ENCODE measurements around the gene PIGC. TPM values are rescaled to one million over a fixed set of nuclear protein-coding genes. Genes with fewer than 3 reads are reported as not detected.

Gene PIGC
- total RNA-seq, 2 donors from 2014 or later = 24.0 to 24.3 TPM

DNA sequence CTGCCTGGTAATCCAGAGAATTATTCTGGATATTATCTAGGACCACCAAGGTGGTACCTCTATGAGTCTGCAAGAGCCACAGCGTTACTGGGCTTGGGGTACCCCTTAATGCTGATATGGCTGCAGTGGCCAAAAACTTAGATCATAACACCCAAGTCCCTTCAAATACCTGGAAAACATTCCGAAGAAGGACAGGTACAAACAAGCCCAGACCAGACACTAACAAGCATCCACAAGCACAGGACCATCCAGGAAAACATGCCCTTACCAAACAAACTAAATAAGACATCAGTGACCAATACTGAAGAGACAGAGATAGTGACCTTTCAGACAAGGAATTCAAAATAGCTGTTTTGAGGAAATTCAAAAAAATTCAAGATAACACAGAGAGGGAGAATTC, 20.5 kb downstream of the PIGC start:
- Mint-ChIP-seq H3K27me3 (ENCODE audit: insufficient read depth) (no peaks in the 10 kb centered on the region), H3K4me3 (no peak overlapping the region), H3K27ac (no peak overlapping the region), H3K36me3 (ENCODE audit: low read depth) (no peaks in the 10 kb centered on the region), H3K9me3 (no peaks in the 10 kb centered on the region), H3K4me1 (peaks cover 9% of the 10 kb centered on the region)
- Histone ChIP-seq H3K9ac (ENCODE audit: extremely low read depth, low read length, poor library complexity, severe bottlenecking) (no peak overlapping the region), H3K4me1 (ENCODE audit: control insufficient read depth, insufficient read depth, low read length) (no peaks in the 10 kb centered on the region), H3K27me3 (ENCODE audit: control insufficient read depth, insufficient read depth, low read length, poor library complexity, severe bottlenecking) (no peaks in the 10 kb centered on the region), H3K9me3 (ENCODE audit: control insufficient read depth, low read length) (no peaks in the 10 kb centered on the region), H3K36me3 (ENCODE audit: control insufficient read depth, insufficient read depth, low read length) (no peaks in the 10 kb centered on the region), H3K27ac (ENCODE audit: low read depth, low read length) (no peak overlapping the region), H3K4me3 (ENCODE audit: low read length) (no peak overlapping the region)
- 98% methylated on average over 2 of the region's 2 CpGs; no CpG with 5 or more reads in 1 of the 2 experiments for WGBS, 2 experiments (ENCODE audit: insufficient coverage in 1 of 2, insufficient read length in 1 of 2)
- no peak for DNase-seq
- TF ChIP-seq, protein P1, sequence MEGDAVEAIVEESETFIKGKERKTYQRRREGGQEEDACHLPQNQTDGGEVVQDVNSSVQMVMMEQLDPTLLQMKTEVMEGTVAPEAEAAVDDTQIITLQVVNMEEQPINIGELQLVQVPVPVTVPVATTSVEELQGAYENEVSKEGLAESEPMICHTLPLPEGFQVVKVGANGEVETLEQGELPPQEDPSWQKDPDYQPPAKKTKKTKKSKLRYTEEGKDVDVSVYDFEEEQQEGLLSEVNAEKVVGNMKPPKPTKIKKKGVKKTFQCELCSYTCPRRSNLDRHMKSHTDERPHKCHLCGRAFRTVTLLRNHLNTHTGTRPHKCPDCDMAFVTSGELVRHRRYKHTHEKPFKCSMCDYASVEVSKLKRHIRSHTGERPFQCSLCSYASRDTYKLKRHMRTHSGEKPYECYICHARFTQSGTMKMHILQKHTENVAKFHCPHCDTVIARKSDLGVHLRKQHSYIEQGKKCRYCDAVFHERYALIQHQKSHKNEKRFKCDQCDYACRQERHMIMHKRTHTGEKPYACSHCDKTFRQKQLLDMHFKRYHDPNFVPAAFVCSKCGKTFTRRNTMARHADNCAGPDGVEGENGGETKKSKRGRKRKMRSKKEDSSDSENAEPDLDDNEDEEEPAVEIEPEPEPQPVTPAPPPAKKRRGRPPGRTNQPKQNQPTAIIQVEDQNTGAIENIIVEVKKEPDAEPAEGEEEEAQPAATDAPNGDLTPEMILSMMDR (conservative IDR thresholded peaks at IDR 0.05) = no peak

GRCh38 chr1:172421974-172422604, 21.8 kb downstream of the PIGC start:
- Mint-ChIP-seq H3K27ac (no peak overlapping the region), H3K27me3 (ENCODE audit: insufficient read depth) (no peaks in the 10 kb centered on the region), H3K36me3 (ENCODE audit: low read depth) (no peaks in the 10 kb centered on the region), H3K4me1 (peaks cover 16% of the 10 kb centered on the region), H3K9me3 (no peaks in the 10 kb centered on the region), H3K4me3 (no peak overlapping the region)
- Histone ChIP-seq H3K36me3 (ENCODE audit: control insufficient read depth, insufficient read depth, low read length) (no peaks in the 10 kb centered on the region), H3K4me3 (ENCODE audit: low read length) (peak overlapping the region; percentile 42), H3K27ac (ENCODE audit: low read depth, low read length) (no peak overlapping the region), H3K9ac (ENCODE audit: extremely low read depth, low read length, poor library complexity, severe bottlenecking) (no peak overlapping the region), H3K9me3 (ENCODE audit: control insufficient read depth, low read length) (no peaks in the 10 kb centered on the region), H3K27me3 (ENCODE audit: control insufficient read depth, insufficient read depth, low read length, poor library complexity, severe bottlenecking) (no peaks in the 10 kb centered on the region), H3K4me1 (ENCODE audit: control insufficient read depth, insufficient read depth, low read length) (no peaks in the 10 kb centered on the region)
- DNase-seq = no peak
- TF ChIP-seq, protein P1 (conservative IDR thresholded peaks at IDR 0.05) = no peak
- 91 to 97% methylated on average over 3 to 5 of the region's 5 CpGs for WGBS, 2 experiments (ENCODE audit: insufficient coverage in 1 of 2, insufficient read length in 1 of 2)

DNA sequence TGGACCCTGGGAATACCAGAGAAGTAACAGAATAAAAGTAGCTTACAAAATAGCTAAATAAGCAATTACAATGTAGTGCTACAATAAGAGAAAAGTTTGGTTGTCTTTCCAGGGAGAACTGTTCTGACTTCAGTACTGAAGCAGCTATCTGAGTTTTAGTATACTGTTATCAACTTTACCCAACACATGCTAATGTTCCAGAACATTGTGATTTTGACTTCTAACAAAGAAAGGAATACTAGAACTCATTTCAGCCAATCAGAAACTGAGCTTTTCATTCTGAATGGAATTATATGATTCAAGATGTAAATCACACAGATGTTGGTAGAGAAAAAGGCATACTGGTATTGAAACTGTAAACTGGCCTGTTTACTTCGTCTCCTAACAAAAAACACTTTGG, 23.5 kb downstream of the PIGC start, which contains the start of gene C1orf105:
Gene C1orf105 (plus strand): TSS at position 301 of the 400 bp plus-strand sequence. CDS start 201 bp downstream, outside the sequence.
- Histone ChIP-seq H3K4me3 (ENCODE audit: low read length) (peak within 1 kb of the TSS; percentile 42), H3K4me1 (ENCODE audit: control insufficient read depth, insufficient read depth, low read length) (no peaks in the 10 kb centered on the region), H3K27me3 (ENCODE audit: control insufficient read depth, insufficient read depth, low read length, poor library complexity, severe bottlenecking) (no peaks in the 10 kb centered on the region), H3K27ac (ENCODE audit: low read depth, low read length) (no peak within 1 kb of the TSS), H3K9ac (ENCODE audit: extremely low read depth, low read length, poor library complexity, severe bottlenecking) (no peak within 1 kb of the TSS), H3K36me3 (ENCODE audit: control insufficient read depth, insufficient read depth, low read length) (no peaks in the 10 kb centered on the region), H3K9me3 (ENCODE audit: control insufficient read depth, low read length) (no peaks in the 10 kb centered on the region)
- H3K36me3 Mint-ChIP-seq (ENCODE audit: low read depth) = no peaks in the 10 kb centered on the region
- TF ChIP-seq, protein P1 (conservative IDR thresholded peaks at IDR 0.05) = no peak
- H3K4me1 Mint-ChIP-seq = peaks cover 19% of the 10 kb centered on the region
- H3K27ac Mint-ChIP-seq = no peak within 1 kb of the TSS
- no peaks in the 10 kb centered on the region for H3K9me3 Mint-ChIP-seq
- H3K4me3 Mint-ChIP-seq = no peak within 1 kb of the TSS
- H3K27me3 Mint-ChIP-seq (ENCODE audit: insufficient read depth) = no peaks in the 10 kb centered on the region
- WGBS, 2 experiments (ENCODE audit: insufficient coverage in 1 of 2, insufficient read length in 1 of 2) = 80% methylated on average over 1 of the region's 1 CpG
- no peak for DNase-seq
